PC-3 (cell line): ENCODE data around the gene MYH13.

ENCODE experiments used
- CTCF ChIP-seq: fragments of 300-600 bp; sonication (generic); conservative IDR thresholded peaks from 2 replicates; pipeline ENCODE4 v1.5.1; 2017; ENCODE audit warnings: antibody characterized with exemption, low read depth, mild to moderate bottlenecking, low read length
- EZH2 ChIP-seq: fragments of 300-600 bp; sonication (generic); IDR thresholded peaks from one replicate; pipeline ENCODE4 v1.6.1; 2017; ENCODE audit warnings: antibody characterized with exemption, mild to moderate bottlenecking, low read length; ENCODE audit not compliant: unreplicated experiment
- EZH2phosphoT487 ChIP-seq: fragments of 300-600 bp; sonication (generic); IDR thresholded peaks from 2 replicates; pipeline ENCODE4 v1.6.1; 2018; ENCODE audit warnings: mild to moderate bottlenecking, antibody characterized with exemption, low read length, borderline replicate concordance

GRCh38 chr17:10344816-10345215 is 28.0 kb downstream of the MYH13 start:
- TF ChIP-seq CTCF (no peak), EZH2 (no peak), EZH2phosphoT487 (no peak)
